H9 (cell line): ENCODE results near the gene ZNRF3. TPM values are rescaled to one million over a fixed set of nuclear protein-coding genes. Genes with fewer than 3 reads are reported as not detected.

Experiments
- DNase-seq: peaks from one replicate; pipeline ENCODE4 v3.0.0-alpha.2; 2017
- H2AFZ ChIP-seq: one replicate; pipeline ENCODE4 v1.6.1; 2013; ENCODE audit warnings: mild to moderate bottlenecking, low read length, control low read depth, moderate library complexity
- H2AK5ac ChIP-seq: 2 replicates; pipeline ENCODE4 v1.6.1; 2013; ENCODE audit warnings: low read length, control low read depth, mixed read lengths; ENCODE audit not compliant: insufficient read length
- H2BK120ac ChIP-seq: one replicate; pipeline ENCODE4 v1.6.1; 2013; ENCODE audit warnings: low read depth, mild to moderate bottlenecking, low read length, control low read depth, inconsistent platforms; ENCODE audit not compliant: poor library complexity, severe bottlenecking
- H2BK12ac ChIP-seq: 2 replicates; pipeline ENCODE4 v1.6.1; 2013; ENCODE audit warnings: low read length, control low read depth, mixed read lengths, low read depth; ENCODE audit not compliant: insufficient read length
- H2BK15ac ChIP-seq: 2 replicates; pipeline ENCODE4 v1.6.1; 2013; ENCODE audit warnings: low read depth, low read length, control low read depth
- H2BK20ac ChIP-seq: one replicate; pipeline ENCODE4 v1.6.1; 2013; ENCODE audit warnings: low read depth, mild to moderate bottlenecking, low read length, control low read depth, inconsistent platforms; ENCODE audit not compliant: poor library complexity, severe bottlenecking
- H2BK5ac ChIP-seq: 2 replicates; pipeline ENCODE4 v1.6.1; 2013; ENCODE audit warnings: low read length, control low read depth, mixed read lengths; ENCODE audit not compliant: insufficient read length
- H3K14ac ChIP-seq: 2 replicates; pipeline ENCODE4 v1.6.1; 2013; ENCODE audit warnings: low read length, control low read depth; ENCODE audit not compliant: insufficient read depth
- H3K18ac ChIP-seq: 2 replicates; pipeline ENCODE4 v1.6.1; 2013; ENCODE audit warnings: low read depth, mild to moderate bottlenecking, mixed read lengths, low read length, control low read depth; ENCODE audit not compliant: insufficient read length
- H3K23ac ChIP-seq: 2 replicates; pipeline ENCODE4 v1.6.1; 2013; ENCODE audit warnings: low read length, control low read depth, mixed read lengths, low read depth; ENCODE audit not compliant: insufficient read length
- H3K23me2 ChIP-seq: 2 replicates; pipeline ENCODE4 v1.6.1; 2013; ENCODE audit warnings: low read depth, mild to moderate bottlenecking, mixed read lengths, low read length, control low read depth; ENCODE audit not compliant: insufficient read length, poor library complexity, severe bottlenecking
- H3K27ac ChIP-seq: 2 replicates; pipeline ENCODE4 v1.5.1; 2013; ENCODE audit warnings: low read length, control low read depth, mixed read lengths, low read depth; ENCODE audit not compliant: insufficient read length
- H3K27me3 ChIP-seq: 2 replicates; pipeline ENCODE4 v1.6.1; 2013; ENCODE audit warnings: low read length, control low read depth, inconsistent platforms; ENCODE audit not compliant: insufficient read depth
- H3K4ac ChIP-seq: 2 replicates; pipeline ENCODE4 v1.6.1; 2013; ENCODE audit warnings: low read depth, mild to moderate bottlenecking, control low read depth, inconsistent platforms, low read length, moderate library complexity
- H3K4me1 ChIP-seq: 2 replicates; pipeline ENCODE4 v1.6.1; 2013; ENCODE audit warnings: low read length, control low read depth, inconsistent platforms; ENCODE audit not compliant: insufficient read depth
- H3K4me2 ChIP-seq: 2 replicates; pipeline ENCODE4 v1.6.1; 2013; ENCODE audit warnings: low read length, control low read depth, mixed read lengths; ENCODE audit not compliant: insufficient read length, insufficient read depth
- H3K56ac ChIP-seq: 2 replicates; pipeline ENCODE4 v1.6.1; 2013; ENCODE audit warnings: low read depth, mild to moderate bottlenecking, mixed read lengths, low read length, control low read depth; ENCODE audit not compliant: insufficient read length
- H3K79me1 ChIP-seq: 2 replicates; pipeline ENCODE4 v1.6.1; 2013; ENCODE audit warnings: low read depth, mild to moderate bottlenecking, moderate library complexity, low read length, control low read depth, inconsistent platforms; ENCODE audit not compliant: insufficient read depth, poor library complexity, severe bottlenecking
- H3K79me2 ChIP-seq: 2 replicates; pipeline ENCODE4 v1.6.1; 2013; ENCODE audit warnings: low read length, control low read depth, inconsistent platforms; ENCODE audit not compliant: insufficient read depth
- H3K9ac ChIP-seq: 2 replicates; pipeline ENCODE4 v1.6.1; 2013; ENCODE audit warnings: low read length, control low read depth, mixed read lengths; ENCODE audit not compliant: insufficient read length; ENCODE audit errors: extremely low read depth
- H3K9me3 ChIP-seq: one replicate; pipeline ENCODE4 v1.6.1; 2013; ENCODE audit warnings: low read depth, low read length, inconsistent platforms; ENCODE audit not compliant: control insufficient read depth
- H3T11ph ChIP-seq: one replicate; pipeline ENCODE4 v1.6.1; 2013; ENCODE audit warnings: mild to moderate bottlenecking, low read length, control low read depth, inconsistent platforms
- H4K20me1 ChIP-seq: one replicate; pipeline ENCODE4 v1.6.1; 2013; ENCODE audit not compliant: control insufficient read depth, insufficient read length, insufficient read depth
- H4K5ac ChIP-seq: 2 replicates; pipeline ENCODE4 v1.6.1; 2013; ENCODE audit warnings: low read depth, mild to moderate bottlenecking, mixed read lengths, low read length, control low read depth; ENCODE audit not compliant: insufficient read length
- H4K8ac ChIP-seq: replicated peaks from 2 replicates; pipeline ENCODE4 v1.6.1; 2013; ENCODE audit warnings: low read length, control low read depth, mixed read lengths, low read depth; ENCODE audit not compliant: insufficient read length
- H4K91ac ChIP-seq: 2 replicates; pipeline ENCODE4 v1.6.1; 2013; ENCODE audit warnings: low read depth, mild to moderate bottlenecking, moderate library complexity, mixed read lengths, low read length, control low read depth; ENCODE audit not compliant: insufficient read length
- H3K27ac Mint-ChIP-seq, 3 experiments: 2 replicates in 2 of 3; 3 replicates in 1 of 3; pipeline ENCODE4 v1.8.0; 2020 to 2021; ENCODE audit warnings: mixed read lengths in 3 of 3, mild to moderate bottlenecking in 1 of 3, moderate library complexity in 1 of 3
- H3K27me3 Mint-ChIP-seq: 2 replicates; pipeline ENCODE4 v1.8.0; 2021; ENCODE audit warnings: low read depth, mild to moderate bottlenecking, moderate library complexity, mixed read lengths
- H3K36me3 Mint-ChIP-seq, 3 experiments: 2 replicates in 2 of 3; 3 replicates in 1 of 3; pipeline ENCODE4 v1.8.0; 2020 to 2021; ENCODE audit warnings: low read depth in 3 of 3, mixed read lengths in 3 of 3; ENCODE audit not compliant: insufficient read depth in 1 of 3
- H3K4me1 Mint-ChIP-seq, 2 experiments: 2 replicates each; pipeline ENCODE4 v1.8.0; 2020; ENCODE audit warnings: mixed read lengths in 2 of 2
- H3K4me3 Mint-ChIP-seq, 2 experiments: 2 replicates in 1 of 2; 3 replicates in 1 of 2; pipeline ENCODE4 v1.8.0; 2020 to 2021; ENCODE audit warnings: mild to moderate bottlenecking in 2 of 2, mixed read lengths in 2 of 2, moderate library complexity in 1 of 2
- H3K9me3 Mint-ChIP-seq, 2 experiments: 2 replicates in 1 of 2; 3 replicates in 1 of 2; pipeline ENCODE4 v1.8.0; 2020; ENCODE audit warnings: mild to moderate bottlenecking in 2 of 2, mixed read lengths in 2 of 2, moderate library complexity in 1 of 2
- CTCF ChIP-seq: fragments of 200-600 bp; sonication (generic); conservative IDR thresholded peaks from 3 replicates; pipeline ENCODE4 v1.8.0; 2021; ENCODE audit warnings: antibody characterized with exemption, mild to moderate bottlenecking
- WGBS: extraction: QIAGEN DNeasy Blood & Tissue Kit; methylation state at CpG from one replicate; pipeline ENCODE4 v1.1.7; 2013; ENCODE audit warnings: missing lambda C conversion rate, low lambda C conversion rate, mixed read lengths; ENCODE audit not compliant: insufficient read length; ENCODE audit errors: extremely low coverage; 5-methylcytosine and 5-hydroxymethylcytosine counted together
- total RNA-seq: library from RNA; stranded (reverse); gene quantifications from 2 replicates; pipeline ENCODE4 v1.2.1, GENCODE V29; 2021

Gene ZNRF3
- total RNA-seq, 1 experiment from 2014 or later = 20.6 TPM

GRCh38 chr22:29041408-29041807 lies 158.0 kb downstream of the ZNRF3 start:
- DNase-seq = no peak
- H2AFZ ChIP-seq = no peak overlapping the region
- H3K79me1 ChIP-seq = no peaks in the 10 kb centered on the region
- Mint-ChIP-seq H3K4me1 (peaks cover 7 to 16% of the 10 kb centered on the region in 2 experiments; a peak in 3 of 4 replicates), H3K4me3 (no peak overlapping the region), H3K27ac (peak overlapping the region in 1 of 3 experiments; percentile 22; a peak in 2 of 7 replicates), H3K9me3 (no peaks in the 10 kb centered on the region), H3K36me3 (peaks cover 9 to 35% (median 29%) of the 10 kb centered on the region in 3 experiments; a peak in 6 of 7 replicates), H3K27me3 (no peaks in the 10 kb centered on the region)
- H3K23ac ChIP-seq = no peak overlapping the region
- no peak overlapping the region for H4K5ac ChIP-seq
- no peak overlapping the region for H4K91ac ChIP-seq
- no peak overlapping the region for H3K4ac ChIP-seq
- no peak overlapping the region for H2BK20ac ChIP-seq
- no peaks in the 10 kb centered on the region for H3K23me2 ChIP-seq
- no peak overlapping the region for H3T11ph ChIP-seq
- no peak overlapping the region for H2BK120ac ChIP-seq
- no peak overlapping the region for H2BK15ac ChIP-seq
- H3K27me3 ChIP-seq = no peaks in the 10 kb centered on the region
- H2AK5ac ChIP-seq = no peak overlapping the region
- H4K20me1 ChIP-seq = no peaks in the 10 kb centered on the region
- H2BK5ac ChIP-seq = no peak overlapping the region
- H3K79me2 ChIP-seq = no peaks in the 10 kb centered on the region
- H3K4me1 ChIP-seq = no peaks in the 10 kb centered on the region
- WGBS = no CpG with 5 or more reads among the region's 2 CpGs
- no peaks in the 10 kb centered on the region for H3K9me3 ChIP-seq
- H2BK12ac ChIP-seq = no peak overlapping the region
- no peak overlapping the region for H3K14ac ChIP-seq
- no peak overlapping the region for H3K18ac ChIP-seq
- TF ChIP-seq CTCF = no peak
- H3K56ac ChIP-seq = no peak overlapping the region
- no peak overlapping the region for H3K27ac ChIP-seq
- no peak overlapping the region for H4K8ac ChIP-seq
- no peak overlapping the region for H3K9ac ChIP-seq
- no peak overlapping the region for H3K4me2 ChIP-seq
